ENCODE measurements around the gene LHFPL2.

- TF ChIP-seq CTCF (IDR thresholded peaks at IDR 0.05) (no peak), POLR2A (IDR thresholded peaks at IDR 0.05) (no peak), EP300 (IDR thresholded peaks at IDR 0.05) (no peak)
Observed at GRCh38 chr5:78537411-78537810, 111.2 kb downstream of the LHFPL2 start.
